Muscle of back (tissue), 11 donors: ENCODE data around the gene H1-8. TPM values are rescaled to one million over a fixed set of nuclear protein-coding genes. Genes with fewer than 3 reads are reported as not detected.

ENCODE experiments used
- DNase-seq, 3 donors: peaks; one replicate each; pipeline versions ENCODE4 v3.0.0 to v3.0.0-alpha.2; 2013
- polyA plus RNA-seq, 10 donors: library from polyadenylated mRNA; unstranded; fragments of 120-200 nt; gene quantifications; one replicate each; pipeline ENCODE4 v1.2.1, GENCODE V29; 2013; ENCODE audit not compliant: insufficient read length in 10 of 10

Gene H1-8
- polyA plus RNA-seq, 10 donors, result not detected

- no peak for DNase-seq
Measured at GRCh38 chr3:129573493-129573892, 30.5 kb downstream of the H1-8 start.

- no peak for DNase-seq
Measured at GRCh38 chr3:129574206-129574605, 31.2 kb downstream of the H1-8 start.

- DNase-seq, result no peak
Measured at GRCh38 chr3:129575233-129575996, 32.4 kb downstream of the H1-8 start.

- DNase-seq, result no peak
Measured at GRCh38 chr3:129575997-129576384, 33.0 kb downstream of the H1-8 start.

- DNase-seq, result peak in 1 of 3 donors; percentile 62
Measured at GRCh38 chr3:129576514-129577352, 33.8 kb downstream of the H1-8 start.

- peak in 1 of 3 donors; percentile 84 for DNase-seq
Measured at GRCh38 chr3:129577366-129577765, 34.4 kb downstream of the H1-8 start.

- DNase-seq, result peak in 1 of 3 donors; percentile 59
Measured at GRCh38 chr3:129577925-129578786, 35.2 kb downstream of the H1-8 start.

- no peak for DNase-seq
Measured at GRCh38 chr3:129579991-129580390, 37.0 kb downstream of the H1-8 start.

GRCh38 chr3:129581623-129582022 is 38.6 kb downstream of the H1-8 start:
- no peak for DNase-seq

GRCh38 chr3:129582799-129583198 is 39.8 kb downstream of the H1-8 start:
- DNase-seq, result no peak

- no peak for DNase-seq
Measured at GRCh38 chr3:129583289-129583688, 40.3 kb downstream of the H1-8 start.

GRCh38 chr3:129584631-129585030 is 41.7 kb downstream of the H1-8 start:
- DNase-seq, result no peak

GRCh38 chr3:129585949-129586657 is 43.1 kb downstream of the H1-8 start:
- DNase-seq, result no peak

GRCh38 chr3:129586746-129587430 is 43.9 kb downstream of the H1-8 start:
- peak in 1 of 3 donors; percentile 38 for DNase-seq

GRCh38 chr3:129587566-129588210 is 44.7 kb downstream of the H1-8 start:
- DNase-seq, result no peak

- no peak for DNase-seq
Measured at GRCh38 chr3:129590215-129590614, 47.2 kb downstream of the H1-8 start.

- DNase-seq, result no peak
Measured at GRCh38 chr3:129591932-129592331, 49.0 kb downstream of the H1-8 start.

GRCh38 chr3:129592381-129593131 is 49.6 kb downstream of the H1-8 start:
- DNase-seq, result peak in 2 of 3 donors; percentile 45 to 79

GRCh38 chr3:129593230-129593594 is 50.2 kb downstream of the H1-8 start:
- no peak for DNase-seq
